Keratinocyte (primary cell): Measurements from ENCODE around the gene ITGB2. TPM values are rescaled to one million over a fixed set of nuclear protein-coding genes. Genes with fewer than 3 reads are reported as not detected.

Experiments used
- DNase-seq: peaks from one replicate; pipeline ENCODE4 v3.0.0-alpha.2; 2011; ENCODE audit warnings: low read depth, missing footprints, low spot score
- FAIRE-seq: peaks from 2 replicates; lab custom pipeline; 2011; peaks lifted over from hg19 to GRCh38; lab: Jason Lieb, UNC
- H2AFZ ChIP-seq: 2 replicates; pipeline ENCODE4 v1.6.0; 2012; ENCODE audit warnings: low read length, control low read depth, inconsistent platforms; ENCODE audit not compliant: control insufficient read depth
- H3K27ac ChIP-seq: 2 replicates; pipeline ENCODE4 v1.5.1; 2011; ENCODE audit warnings: low read length; ENCODE audit not compliant: control insufficient read depth, insufficient read depth
- H3K27me3 ChIP-seq: 3 replicates; pipeline ENCODE4 v1.6.0; 2011; ENCODE audit warnings: low read length; ENCODE audit not compliant: control insufficient read depth, insufficient read depth; ENCODE audit errors: extremely low read depth
- H3K36me3 ChIP-seq, 2 experiments: 2 replicates in 1 of 2; 3 replicates in 1 of 2; pipeline ENCODE4 v1.5.1; 2011; ENCODE audit warnings: low read length in 2 of 2, mild to moderate bottlenecking in 1 of 2; ENCODE audit not compliant: control insufficient read depth in 2 of 2, insufficient read depth in 2 of 2; ENCODE audit errors: extremely low read depth in 1 of 2
- H3K4me1 ChIP-seq: 3 replicates; pipeline ENCODE4 v1.5.1; 2011; ENCODE audit warnings: low read length; ENCODE audit not compliant: control insufficient read depth, insufficient read depth; ENCODE audit errors: extremely low read depth
- H3K4me2 ChIP-seq: 3 replicates; pipeline ENCODE4 v1.6.0; 2011; ENCODE audit warnings: low read depth, low read length; ENCODE audit not compliant: control insufficient read depth, insufficient read depth; ENCODE audit errors: extremely low read depth
- H3K4me3 ChIP-seq, 3 experiments: fragments of 200-600 bp in 1 of 3; sonication (generic) in 1 of 3; 2 replicates in 2 of 3; 3 replicates in 1 of 3; pipeline ENCODE4 v1.5.1; 2011 to 2016; ENCODE audit warnings: low read length in 3 of 3, mild to moderate bottlenecking in 3 of 3, control low read depth in 2 of 3, inconsistent platforms in 1 of 3, low read depth in 1 of 3, mixed read lengths in 1 of 3, mixed run types in 1 of 3, moderate library complexity in 1 of 3; ENCODE audit not compliant: control insufficient read depth in 2 of 3, insufficient read depth in 2 of 3; ENCODE audit errors: extremely low read depth in 1 of 3
- H3K79me2 ChIP-seq: 2 replicates; pipeline ENCODE4 v1.6.0; 2012; ENCODE audit warnings: low read length; ENCODE audit not compliant: control insufficient read depth, insufficient read depth
- H3K9ac ChIP-seq: 3 replicates; pipeline ENCODE4 v1.6.0; 2011; ENCODE audit warnings: low read length; ENCODE audit not compliant: control insufficient read depth, insufficient read depth; ENCODE audit errors: extremely low read depth
- H3K9me1 ChIP-seq: 3 replicates; pipeline ENCODE4 v1.6.0; 2011; ENCODE audit warnings: low read length; ENCODE audit not compliant: control insufficient read depth, insufficient read depth; ENCODE audit errors: extremely low read depth
- H3K9me3 ChIP-seq: 2 replicates; pipeline ENCODE4 v1.5.1; 2012; ENCODE audit warnings: low read depth, low read length; ENCODE audit not compliant: control insufficient read depth
- H4K20me1 ChIP-seq: 3 replicates; pipeline ENCODE4 v1.6.0; 2011; ENCODE audit warnings: low read length; ENCODE audit not compliant: control insufficient read depth, insufficient read depth; ENCODE audit errors: extremely low read depth
- EZH2 ChIP-seq: IDR thresholded peaks from one replicate; pipeline ENCODE4 v1.6.1; 2012; ENCODE audit warnings: inconsistent platforms, mild to moderate bottlenecking, low read length, moderate library complexity
- dilution Hi-C: fragments of 300-500 bp; cut with MboI; formaldehyde crosslinking; loops from one replicate; pipeline ENCODE4 v1.7.0; 2020; ENCODE audit warnings: low sequenced_read_pairs; ENCODE audit not compliant: extremely low pct_ligation_motif_present
- polyA plus RNA-seq, 5 experiments: library from polyadenylated mRNA; depleted of rRNA in 3 of 5; stranded (reverse) in 3 of 5; stranded (forward) in 1 of 5; unstranded in 1 of 5; fragments of >200 nt; gene quantifications; 1 replicate in 1 of 5; 2 replicates in 3 of 5; 3 replicates in 1 of 5; pipeline versions ENCODE4 v1.2.1 to v1.2.3, GENCODE V29; 2011 to 2012; ENCODE audit warnings: missing spikeins in 2 of 5, low read depth in 1 of 5, low replicate concordance in 1 of 5
- TF ChIP-seq, protein P1 (sequence below), 3 experiments: IDR thresholded peaks in 1 of 3; conservative IDR thresholded peaks in 1 of 3; optimal IDR thresholded peaks in 1 of 3; 2 replicates in 2 of 3; 3 replicates in 1 of 3; pipeline versions ENCODE3 to v1.5.1; 2011; ENCODE audit warnings: low read length in 3 of 3, mild to moderate bottlenecking in 3 of 3, moderate library complexity in 2 of 3, control low read depth in 1 of 3, inconsistent platforms in 1 of 3; ENCODE audit not compliant: insufficient read depth in 2 of 3; ENCODE audit errors: extremely low read depth in 1 of 3

ITGB2 gene
- polyA plus RNA-seq, 1 donor (not counting 4 experiments of a cell fraction or from before 2014, with no cell fraction given): 0.55 TPM

- peaks cover 3% of the 10 kb centered on the region for H4K20me1 ChIP-seq
- dilution Hi-C loops: loop anchor here (10.0 kb wide), 1 partner anchor 185 kb away; no protein-coding TSS in a partner anchor
- H3K4me3 ChIP-seq: no peak overlapping the region
- FAIRE-seq (peak; percentile 75), DNase-seq (peak; percentile 44)
- no peak overlapping the region for H3K4me2 ChIP-seq
- no peaks in the 10 kb centered on the region for H3K27me3 ChIP-seq
- H3K27ac ChIP-seq: no peak overlapping the region
- TF ChIP-seq EZH2: no peak
- TF ChIP-seq, protein P1, sequence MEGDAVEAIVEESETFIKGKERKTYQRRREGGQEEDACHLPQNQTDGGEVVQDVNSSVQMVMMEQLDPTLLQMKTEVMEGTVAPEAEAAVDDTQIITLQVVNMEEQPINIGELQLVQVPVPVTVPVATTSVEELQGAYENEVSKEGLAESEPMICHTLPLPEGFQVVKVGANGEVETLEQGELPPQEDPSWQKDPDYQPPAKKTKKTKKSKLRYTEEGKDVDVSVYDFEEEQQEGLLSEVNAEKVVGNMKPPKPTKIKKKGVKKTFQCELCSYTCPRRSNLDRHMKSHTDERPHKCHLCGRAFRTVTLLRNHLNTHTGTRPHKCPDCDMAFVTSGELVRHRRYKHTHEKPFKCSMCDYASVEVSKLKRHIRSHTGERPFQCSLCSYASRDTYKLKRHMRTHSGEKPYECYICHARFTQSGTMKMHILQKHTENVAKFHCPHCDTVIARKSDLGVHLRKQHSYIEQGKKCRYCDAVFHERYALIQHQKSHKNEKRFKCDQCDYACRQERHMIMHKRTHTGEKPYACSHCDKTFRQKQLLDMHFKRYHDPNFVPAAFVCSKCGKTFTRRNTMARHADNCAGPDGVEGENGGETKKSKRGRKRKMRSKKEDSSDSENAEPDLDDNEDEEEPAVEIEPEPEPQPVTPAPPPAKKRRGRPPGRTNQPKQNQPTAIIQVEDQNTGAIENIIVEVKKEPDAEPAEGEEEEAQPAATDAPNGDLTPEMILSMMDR (optimal IDR thresholded peaks at IDR 0.05 in 1 of 3, IDR thresholded peaks at IDR 0.05 in 1 of 3, conservative IDR thresholded peaks at IDR 0.05 in 1 of 3; ENCODE audit: extremely low read depth in 1 of 3, insufficient read depth in 2 of 3, low read length in 3 of 3): peak; percentile 80 to 99 (median 95)
- H3K36me3 ChIP-seq: peaks cover 25 to 26% of the 10 kb centered on the region in 2 experiments
- H3K4me1 ChIP-seq: no peaks in the 10 kb centered on the region
- H3K9ac ChIP-seq: no peak overlapping the region
- H3K79me2 ChIP-seq: peaks cover 82% of the 10 kb centered on the region
- H3K9me1 ChIP-seq: no peaks in the 10 kb centered on the region
- H2AFZ ChIP-seq: no peak overlapping the region
- no peaks in the 10 kb centered on the region for H3K9me3 ChIP-seq
Observed at GRCh38 chr21:44949779-44950198, 29.1 kb upstream of the ITGB2 start.

- Histone ChIP-seq H3K79me2 (peaks cover 83% of the 10 kb centered on the region), H3K4me1 (no peaks in the 10 kb centered on the region), H3K9me3 (no peaks in the 10 kb centered on the region), H2AFZ (no peak overlapping the region), H3K27me3 (no peaks in the 10 kb centered on the region), H3K4me3 (no peak overlapping the region), H3K9ac (no peak overlapping the region), H3K4me2 (no peak overlapping the region), H3K9me1 (no peaks in the 10 kb centered on the region), H3K36me3 (peaks cover 26 to 27% of the 10 kb centered on the region in 2 experiments), H3K27ac (no peak overlapping the region), H4K20me1 (peaks cover 3% of the 10 kb centered on the region)
- no peak for DNase-seq
- FAIRE-seq: no peak
- dilution Hi-C loops: loop anchor here (10.0 kb wide), 1 partner anchor 186 kb away; no protein-coding TSS in a partner anchor
- TF ChIP-seq, protein P1 (optimal IDR thresholded peaks at IDR 0.05 in 1 of 3, IDR thresholded peaks at IDR 0.05 in 1 of 3, conservative IDR thresholded peaks at IDR 0.05 in 1 of 3; ENCODE audit: extremely low read depth in 1 of 3, insufficient read depth in 2 of 3, low read length in 3 of 3): no peak
- TF ChIP-seq EZH2: no peak
Observed at GRCh38 chr21:44949161-44949778, 28.6 kb upstream of the ITGB2 start.
